ENCODE measurements around the gene RCSD1. TPM values are rescaled to one million over a fixed set of nuclear protein-coding genes. Genes with fewer than 3 reads are reported as not detected.

The RCSD1 gene
- total RNA-seq, 4 donors from 2014 or later = 0.34 to 3.5 (median 2.0) TPM

GRCh38 chr1:167634435-167634834 lies 4.4 kb downstream of the RCSD1 start:
- Histone ChIP-seq H3K4me1 (peaks cover 20% of the 10 kb centered on the region), H3K27me3 (peaks cover 6% of the 10 kb centered on the region)
- 54% methylated on average over 2 of the region's 2 CpGs for WGBS

GRCh38 chr1:167635156-167635648 lies 5.2 kb downstream of the RCSD1 start:
- no peak for TF ChIP-seq POLR2A (IDR thresholded peaks at IDR 0.05)
- TF ChIP-seq EP300 (IDR thresholded peaks at IDR 0.05) = no peak
- TF ChIP-seq CTCF (IDR thresholded peaks at IDR 0.05) = no peak
- no peak for TF ChIP-seq POLR2AphosphoS5 (IDR thresholded peaks at IDR 0.05)
- peaks cover under 1% of the 10 kb centered on the region for H3K27me3 ChIP-seq
- no peaks in the 10 kb centered on the region for H3K36me3 ChIP-seq
- no peaks in the 10 kb centered on the region for H3K9me3 ChIP-seq
- WGBS = 45% methylated on average over 19 of the region's 19 CpGs
- DNase-seq (ENCODE audit: low spot score in 2 of 2) = no peak
- no peak overlapping the region for H3K4me3 ChIP-seq
- H3K27ac ChIP-seq = no peak overlapping the region
- peaks cover 16% of the 10 kb centered on the region for H3K4me1 ChIP-seq

More at GRCh38 chr1:167634435-167634834, 4.4 kb downstream of the RCSD1 start:
- no peaks in the 10 kb centered on the region for H3K9me3 ChIP-seq
- no peak for DNase-seq (ENCODE audit: low spot score in 2 of 2)
- no peak overlapping the region for H3K27ac ChIP-seq
- H3K36me3 ChIP-seq = no peaks in the 10 kb centered on the region
- TF ChIP-seq POLR2AphosphoS5 (IDR thresholded peaks at IDR 0.05) (no peak), POLR2A (IDR thresholded peaks at IDR 0.05) (no peak), EP300 (IDR thresholded peaks at IDR 0.05) (no peak), CTCF (IDR thresholded peaks at IDR 0.05) (no peak)
- no peak overlapping the region for H3K4me3 ChIP-seq

- 82% methylated on average over 3 of the region's 3 CpGs for WGBS
- Histone ChIP-seq H3K27ac (no peak overlapping the region), H3K9me3 (no peaks in the 10 kb centered on the region), H3K27me3 (no peaks in the 10 kb centered on the region), H3K4me3 (no peak overlapping the region), H3K4me1 (peaks cover 13% of the 10 kb centered on the region), H3K36me3 (no peaks in the 10 kb centered on the region)
- TF ChIP-seq POLR2AphosphoS5 (IDR thresholded peaks at IDR 0.05) (no peak), EP300 (IDR thresholded peaks at IDR 0.05) (no peak), POLR2A (IDR thresholded peaks at IDR 0.05) (no peak), CTCF (IDR thresholded peaks at IDR 0.05) (no peak)
- no peak for DNase-seq (ENCODE audit: low spot score in 2 of 2)
Measured at GRCh38 chr1:167635941-167636340, 5.9 kb downstream of the RCSD1 start.

GRCh38 chr1:167638064-167638463 lies 8.0 kb downstream of the RCSD1 start:
- 67% methylated on average over 5 of the region's 5 CpGs for WGBS
- TF ChIP-seq CTCF (IDR thresholded peaks at IDR 0.05) (no peak), POLR2A (IDR thresholded peaks at IDR 0.05) (no peak), EP300 (IDR thresholded peaks at IDR 0.05) (no peak), POLR2AphosphoS5 (IDR thresholded peaks at IDR 0.05) (no peak)
- H3K4me1 ChIP-seq = peaks cover 13% of the 10 kb centered on the region

GRCh38 chr1:167640051-167640450 lies 10.0 kb downstream of the RCSD1 start:
- Histone ChIP-seq H3K4me3 (no peak overlapping the region), H3K27ac (no peak overlapping the region), H3K4me1 (peaks cover 11% of the 10 kb centered on the region), H3K36me3 (no peaks in the 10 kb centered on the region), H3K9me3 (no peaks in the 10 kb centered on the region), H3K27me3 (no peaks in the 10 kb centered on the region)
- WGBS = 97% methylated on average over 8 of the region's 8 CpGs
- TF ChIP-seq EP300 (IDR thresholded peaks at IDR 0.05) (no peak), POLR2A (IDR thresholded peaks at IDR 0.05) (no peak), POLR2AphosphoS5 (IDR thresholded peaks at IDR 0.05) (no peak), CTCF (IDR thresholded peaks at IDR 0.05) (no peak)
- no peak for DNase-seq (ENCODE audit: low spot score in 2 of 2)

More at GRCh38 chr1:167638064-167638463, 8.0 kb downstream of the RCSD1 start:
- Histone ChIP-seq H3K9me3 (no peaks in the 10 kb centered on the region), H3K27me3 (no peaks in the 10 kb centered on the region), H3K27ac (no peak overlapping the region), H3K36me3 (no peaks in the 10 kb centered on the region), H3K4me3 (no peak overlapping the region)
- DNase-seq (ENCODE audit: low spot score in 2 of 2) = no peak
